Ishikawa (cell line): Measurements from ENCODE around the gene GPATCH3.

Experiments used
- CEBPB ChIP-seq: IDR thresholded peaks from 2 replicates; pipeline ENCODE4 v1.6.1; 2012
- CREB1 ChIP-seq: IDR thresholded peaks from 2 replicates; pipeline ENCODE4 v1.6.1; 2012; ENCODE audit warnings: low read depth
- EGR1 ChIP-seq: IDR thresholded peaks from 2 replicates; pipeline ENCODE4 v1.6.1; 2012
- EP300 ChIP-seq: IDR thresholded peaks from 2 replicates; pipeline ENCODE4 v1.6.1; 2012; ENCODE audit warnings: borderline replicate concordance
- FOXM1 ChIP-seq: IDR thresholded peaks from 2 replicates; pipeline ENCODE4 v1.6.1; 2012; ENCODE audit warnings: low read depth, borderline replicate concordance
- NFIC ChIP-seq: IDR thresholded peaks from 2 replicates; pipeline ENCODE4 v1.6.1; 2012
- RAD21 ChIP-seq: IDR thresholded peaks from 2 replicates; pipeline ENCODE4 v1.6.1; 2012; ENCODE audit warnings: low read depth
- TAF1 ChIP-seq: IDR thresholded peaks from 2 replicates; pipeline ENCODE4 v1.6.1; 2012; ENCODE audit warnings: low read depth, mild to moderate bottlenecking
- TCF12 ChIP-seq: IDR thresholded peaks from 2 replicates; pipeline ENCODE4 v1.6.1; 2012; ENCODE audit warnings: low read depth
- TEAD4 ChIP-seq: IDR thresholded peaks from 2 replicates; pipeline ENCODE4 v1.6.1; 2012
- YY1 ChIP-seq: IDR thresholded peaks from 2 replicates; pipeline ENCODE4 v1.6.1; 2012; ENCODE audit warnings: low read depth
- ZBTB7A ChIP-seq: IDR thresholded peaks from 2 replicates; pipeline ENCODE4 v1.6.1; 2012; ENCODE audit warnings: low read depth
- TF ChIP-seq, protein P1 (sequence below): IDR thresholded peaks from 2 replicates; pipeline ENCODE4 v1.6.1; 2012
- TF ChIP-seq, protein P2 (sequence below): IDR thresholded peaks from 2 replicates; pipeline ENCODE4 v1.6.1; 2012
- TF ChIP-seq, protein P3 (sequence below): IDR thresholded peaks from 2 replicates; pipeline ENCODE4 v1.6.1; 2012; ENCODE audit warnings: low read depth, mild to moderate bottlenecking

The GPATCH3 gene

DNA sequence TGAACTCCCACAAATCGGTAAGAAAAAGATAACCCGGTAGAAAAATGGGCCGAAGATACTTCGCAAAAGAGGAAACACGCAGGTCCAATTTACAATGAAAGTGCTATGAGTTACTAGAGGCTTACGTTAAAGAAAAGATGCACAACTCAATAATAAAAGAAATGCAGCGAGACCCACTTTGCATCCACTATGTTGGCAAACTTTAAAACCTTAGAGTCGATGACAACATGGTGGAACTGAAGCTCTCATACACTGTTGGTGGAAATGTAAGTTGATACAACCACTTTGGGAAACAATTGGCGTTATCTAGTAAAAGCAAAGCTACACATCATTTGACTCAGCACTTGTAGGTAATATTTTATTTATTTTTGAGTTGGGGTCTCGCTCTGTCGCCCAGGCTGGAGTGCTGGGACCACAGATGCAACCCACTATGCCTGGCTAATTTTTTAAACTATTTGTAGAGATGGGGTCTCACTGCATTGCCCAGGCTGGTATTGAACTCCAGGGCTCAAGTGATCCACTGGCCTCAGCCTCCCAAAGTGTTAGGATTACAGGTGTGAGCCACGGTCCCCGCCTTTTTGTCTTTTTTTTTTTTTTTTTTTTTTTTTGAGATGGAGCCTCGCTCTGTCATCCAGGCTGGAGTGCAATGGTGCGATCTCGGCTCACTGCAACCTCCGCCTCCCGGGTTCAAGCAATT is 696 bp upstream of the GPATCH3 start:
- no peak for TF ChIP-seq EP300
- TF ChIP-seq EGR1 = no peak; the same call in 1 of the 2 replicates
- TF ChIP-seq TAF1 = no peak
- no peak for TF ChIP-seq YY1
- TF ChIP-seq, protein P1, sequence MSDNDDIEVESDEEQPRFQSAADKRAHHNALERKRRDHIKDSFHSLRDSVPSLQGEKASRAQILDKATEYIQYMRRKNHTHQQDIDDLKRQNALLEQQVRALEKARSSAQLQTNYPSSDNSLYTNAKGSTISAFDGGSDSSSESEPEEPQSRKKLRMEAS = no peak
- no peak for TF ChIP-seq TCF12
- TF ChIP-seq ZBTB7A = no peak
- TF ChIP-seq NFIC = no peak
- no peak for TF ChIP-seq RAD21
- TF ChIP-seq, protein P2, sequence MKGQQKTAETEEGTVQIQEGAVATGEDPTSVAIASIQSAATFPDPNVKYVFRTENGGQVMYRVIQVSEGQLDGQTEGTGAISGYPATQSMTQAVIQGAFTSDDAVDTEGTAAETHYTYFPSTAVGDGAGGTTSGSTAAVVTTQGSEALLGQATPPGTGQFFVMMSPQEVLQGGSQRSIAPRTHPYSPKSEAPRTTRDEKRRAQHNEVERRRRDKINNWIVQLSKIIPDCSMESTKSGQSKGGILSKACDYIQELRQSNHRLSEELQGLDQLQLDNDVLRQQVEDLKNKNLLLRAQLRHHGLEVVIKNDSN = no peak
- TF ChIP-seq FOXM1 = no peak
- TF ChIP-seq TEAD4 = no peak
- TF ChIP-seq CEBPB = no peak
- no peak for TF ChIP-seq CREB1
- TF ChIP-seq, protein P3, sequence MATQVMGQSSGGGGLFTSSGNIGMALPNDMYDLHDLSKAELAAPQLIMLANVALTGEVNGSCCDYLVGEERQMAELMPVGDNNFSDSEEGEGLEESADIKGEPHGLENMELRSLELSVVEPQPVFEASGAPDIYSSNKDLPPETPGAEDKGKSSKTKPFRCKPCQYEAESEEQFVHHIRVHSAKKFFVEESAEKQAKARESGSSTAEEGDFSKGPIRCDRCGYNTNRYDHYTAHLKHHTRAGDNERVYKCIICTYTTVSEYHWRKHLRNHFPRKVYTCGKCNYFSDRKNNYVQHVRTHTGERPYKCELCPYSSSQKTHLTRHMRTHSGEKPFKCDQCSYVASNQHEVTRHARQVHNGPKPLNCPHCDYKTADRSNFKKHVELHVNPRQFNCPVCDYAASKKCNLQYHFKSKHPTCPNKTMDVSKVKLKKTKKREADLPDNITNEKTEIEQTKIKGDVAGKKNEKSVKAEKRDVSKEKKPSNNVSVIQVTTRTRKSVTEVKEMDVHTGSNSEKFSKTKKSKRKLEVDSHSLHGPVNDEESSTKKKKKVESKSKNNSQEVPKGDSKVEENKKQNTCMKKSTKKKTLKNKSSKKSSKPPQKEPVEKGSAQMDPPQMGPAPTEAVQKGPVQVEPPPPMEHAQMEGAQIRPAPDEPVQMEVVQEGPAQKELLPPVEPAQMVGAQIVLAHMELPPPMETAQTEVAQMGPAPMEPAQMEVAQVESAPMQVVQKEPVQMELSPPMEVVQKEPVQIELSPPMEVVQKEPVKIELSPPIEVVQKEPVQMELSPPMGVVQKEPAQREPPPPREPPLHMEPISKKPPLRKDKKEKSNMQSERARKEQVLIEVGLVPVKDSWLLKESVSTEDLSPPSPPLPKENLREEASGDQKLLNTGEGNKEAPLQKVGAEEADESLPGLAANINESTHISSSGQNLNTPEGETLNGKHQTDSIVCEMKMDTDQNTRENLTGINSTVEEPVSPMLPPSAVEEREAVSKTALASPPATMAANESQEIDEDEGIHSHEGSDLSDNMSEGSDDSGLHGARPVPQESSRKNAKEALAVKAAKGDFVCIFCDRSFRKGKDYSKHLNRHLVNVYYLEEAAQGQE = no peak

DNA sequence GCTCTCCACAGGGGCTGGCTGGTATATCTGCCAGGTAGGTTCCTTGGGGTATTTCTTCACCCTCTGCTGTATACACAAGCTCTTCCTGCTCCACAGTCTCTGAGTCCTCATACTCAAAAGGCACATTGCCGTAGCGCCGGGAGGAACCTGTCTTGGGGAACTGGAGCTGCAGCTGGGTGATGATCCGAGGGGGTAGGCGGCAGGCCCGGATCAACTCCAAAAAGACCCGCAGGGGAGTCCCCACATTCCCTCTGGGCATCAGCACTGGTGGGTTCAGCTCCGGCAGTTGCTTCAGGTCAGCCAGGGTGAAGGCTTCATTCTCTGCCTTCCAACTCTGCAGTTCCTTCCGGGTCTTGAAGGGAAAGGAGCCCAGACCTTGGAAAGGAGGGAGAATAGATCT is 2.9 kb downstream of the GPATCH3 start:
- TF ChIP-seq NFIC (no peak), EGR1 (no peak), EP300 (no peak), TAF1 (no peak), TCF12 (no peak), YY1 (no peak), CREB1 (no peak), FOXM1 (no peak), TEAD4 (no peak), RAD21 (no peak), ZBTB7A (no peak), CEBPB (no peak)
- TF ChIP-seq, protein P3 = no peak
- TF ChIP-seq, protein P1 = no peak
- TF ChIP-seq, protein P2 = no peak

DNA sequence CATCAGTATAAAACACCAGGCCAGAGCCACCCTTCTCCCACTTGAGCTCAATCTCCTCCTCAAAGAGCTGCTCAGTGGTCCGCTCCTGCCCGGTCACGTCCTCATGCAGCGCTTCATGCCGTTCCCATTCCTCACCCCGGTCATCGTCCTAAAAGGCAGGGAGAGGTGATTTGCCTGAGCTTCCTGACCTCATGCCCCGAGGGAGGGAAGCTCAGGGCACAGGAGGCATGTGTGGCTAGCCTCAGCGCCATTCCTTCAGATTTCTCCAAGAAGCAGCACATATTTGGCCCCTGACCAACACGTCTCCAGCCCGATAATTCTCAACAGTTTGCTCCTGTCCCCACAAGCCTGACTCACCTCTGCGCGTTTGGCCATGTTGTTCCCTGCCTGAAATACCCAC is 6.0 kb downstream of the GPATCH3 start:
- TF ChIP-seq YY1 = no peak
- TF ChIP-seq, protein P2 = no peak
- TF ChIP-seq, protein P3 = no peak
- TF ChIP-seq CREB1 = no peak
- TF ChIP-seq TEAD4 = no peak
- no peak for TF ChIP-seq CEBPB
- no peak for TF ChIP-seq EP300
- TF ChIP-seq TAF1 = no peak
- TF ChIP-seq ZBTB7A = no peak
- no peak for TF ChIP-seq EGR1
- no peak for TF ChIP-seq TCF12

DNA sequence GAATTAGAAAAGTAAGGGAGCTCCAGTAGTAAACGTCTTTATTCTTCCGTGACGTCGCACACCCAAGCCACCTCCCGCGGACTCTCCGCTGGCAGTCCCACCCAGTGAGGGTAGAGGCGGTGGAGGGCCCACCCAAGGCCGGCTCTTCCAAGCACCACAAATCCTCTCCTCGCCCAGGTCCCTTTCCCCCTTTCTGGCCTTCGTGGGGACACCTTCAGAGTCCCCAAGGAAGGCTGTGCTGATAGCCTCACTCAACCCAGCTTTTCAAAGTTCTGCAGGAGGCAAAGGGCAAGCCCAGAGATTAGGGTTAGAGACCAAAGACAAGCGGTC is 9.8 kb downstream of the GPATCH3 start:
- TF ChIP-seq CEBPB = no peak
- no peak for TF ChIP-seq ZBTB7A
- TF ChIP-seq FOXM1 = no peak
- no peak for TF ChIP-seq TEAD4
- TF ChIP-seq, protein P3 = no peak
- TF ChIP-seq, protein P1 = no peak
